SU-DHL-6 (cell line): ENCODE data around the gene CFAP74.

ENCODE experiments used
- H2AFZ ChIP-seq: fragments of 200-600 bp; sonication (generic); 2 replicates; pipeline ENCODE4 v1.6.1; 2014; ENCODE audit warnings: low read depth, mild to moderate bottlenecking, moderate library complexity, mixed read lengths, antibody characterized with exemption, low read length; ENCODE audit not compliant: severe bottlenecking
- H3F3A ChIP-seq: fragments of 200-600 bp; shearing (Covaris generic); 2 replicates; pipeline ENCODE4 v1.6.0; 2016; ENCODE audit warnings: antibody characterized with exemption, mild to moderate bottlenecking; ENCODE audit not compliant: insufficient read depth
- H3K27ac ChIP-seq: fragments of 200-600 bp; sonication (generic); 2 replicates; pipeline ENCODE4 v1.5.1; 2016; ENCODE audit warnings: low read depth, mild to moderate bottlenecking, low read length, moderate library complexity, mixed read lengths
- H3K27me3 ChIP-seq: fragments of 200-600 bp; sonication (generic), shearing (Covaris generic); 2 replicates; pipeline ENCODE4 v1.6.0; 2014; ENCODE audit warnings: mild to moderate bottlenecking, low read length
- H3K36me3 ChIP-seq: fragments of 200-600 bp; sonication (generic); 2 replicates; pipeline ENCODE4 v1.6.1; 2014; ENCODE audit warnings: mild to moderate bottlenecking, low read length, mixed read lengths
- H3K4me2 ChIP-seq: fragments of 300-600, 200-600 bp; shearing (Covaris generic), sonication (generic); 2 replicates; pipeline ENCODE4 v1.6.0; 2014; ENCODE audit warnings: low read length, low read depth, mild to moderate bottlenecking; ENCODE audit not compliant: poor library complexity, severe bottlenecking
- H3K4me3 ChIP-seq: fragments of 200-600 bp; sonication (generic); 2 replicates; pipeline ENCODE4 v1.5.1; 2014; ENCODE audit warnings: antibody characterized with exemption, low read length, mild to moderate bottlenecking, mixed read lengths; ENCODE audit not compliant: insufficient read depth, poor library complexity, severe bottlenecking
- H3K79me2 ChIP-seq: fragments of 200-600 bp; sonication (generic); 2 replicates; pipeline ENCODE4 v1.6.1; 2014; ENCODE audit warnings: mild to moderate bottlenecking, low read length, moderate library complexity; ENCODE audit not compliant: insufficient read depth
- H3K9ac ChIP-seq: fragments of 200-600 bp; sonication (generic); 2 replicates; pipeline ENCODE4 v1.7.0; 2014; ENCODE audit warnings: mild to moderate bottlenecking, low read length
- H3K9me2 ChIP-seq: fragments of 200-600 bp; sonication (generic); replicated peaks from 2 replicates; pipeline ENCODE4 v1.6.1; 2014; ENCODE audit warnings: low read length; ENCODE audit not compliant: insufficient read depth
- H3K9me3 ChIP-seq: fragments of 200-600 bp; sonication (generic); 2 replicates; pipeline ENCODE4 v1.6.1; 2014; ENCODE audit warnings: low read length, mixed read lengths; ENCODE audit not compliant: insufficient read depth
- H4K20me1 ChIP-seq: fragments of 200-600 bp; sonication (generic); 2 replicates; pipeline ENCODE4 v1.6.1; 2014; ENCODE audit warnings: low read depth, mild to moderate bottlenecking, antibody characterized with exemption, low read length, moderate library complexity, mixed read lengths
- EZH2phosphoT487 ChIP-seq: fragments of 200-600 bp; sonication (generic), shearing (Covaris generic); conservative IDR thresholded peaks from 2 replicates; pipeline ENCODE4 v1.6.1; 2018; ENCODE audit warnings: mild to moderate bottlenecking, antibody characterized with exemption, low read length, moderate library complexity, mixed read lengths
- TF ChIP-seq, protein P1 (sequence below): fragments of 200-600 bp; sonication (generic); IDR thresholded peaks from one replicate; pipeline ENCODE4 v1.5.1; 2017; ENCODE audit warnings: antibody characterized with exemption, mild to moderate bottlenecking, low read length, moderate library complexity; ENCODE audit not compliant: insufficient read depth, poor library complexity, severe bottlenecking

Gene CFAP74

DNA sequence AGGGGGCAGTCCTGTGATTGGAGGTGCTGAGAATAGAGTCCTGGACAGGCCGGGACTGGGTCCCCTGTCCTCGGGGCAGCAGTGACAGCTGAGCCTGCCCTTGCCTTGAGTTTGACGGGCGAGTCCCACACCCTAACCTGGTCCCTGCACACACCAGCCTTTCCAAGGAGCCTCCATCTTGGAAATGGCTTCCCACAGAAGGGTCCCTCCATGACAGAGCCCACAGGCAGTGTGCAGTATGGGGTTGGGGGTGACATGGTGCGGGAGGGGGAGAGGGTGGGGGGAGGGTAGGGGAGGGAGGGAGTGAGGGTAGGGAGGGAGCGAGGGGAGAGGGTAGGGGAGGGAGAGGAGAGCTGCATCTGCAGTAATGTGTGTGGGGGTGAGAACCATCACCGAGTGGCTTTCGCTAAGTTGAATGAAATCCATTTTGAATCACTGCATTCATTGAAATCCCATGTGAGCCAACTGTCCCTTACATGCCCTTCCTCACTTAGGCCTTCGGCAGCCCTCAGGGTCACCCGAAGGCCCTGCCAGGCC, 74.4 kb downstream of the CFAP74 start:
- Histone ChIP-seq H3K79me2 (no peaks in the 10 kb centered on the region), H3F3A (no peaks in the 10 kb centered on the region), H3K27me3 (no peaks in the 10 kb centered on the region), H3K27ac (no peak overlapping the region), H2AFZ (no peak overlapping the region), H3K4me3 (no peak overlapping the region), H4K20me1 (no peaks in the 10 kb centered on the region), H3K9me2 (no peaks in the 10 kb centered on the region), H3K9me3 (peaks cover 4% of the 10 kb centered on the region; the same call in 1 of the 2 replicates), H3K4me2 (no peak overlapping the region), H3K9ac (no peak overlapping the region), H3K36me3 (no peaks in the 10 kb centered on the region)
- no peak for TF ChIP-seq EZH2phosphoT487
- TF ChIP-seq, protein P1, sequence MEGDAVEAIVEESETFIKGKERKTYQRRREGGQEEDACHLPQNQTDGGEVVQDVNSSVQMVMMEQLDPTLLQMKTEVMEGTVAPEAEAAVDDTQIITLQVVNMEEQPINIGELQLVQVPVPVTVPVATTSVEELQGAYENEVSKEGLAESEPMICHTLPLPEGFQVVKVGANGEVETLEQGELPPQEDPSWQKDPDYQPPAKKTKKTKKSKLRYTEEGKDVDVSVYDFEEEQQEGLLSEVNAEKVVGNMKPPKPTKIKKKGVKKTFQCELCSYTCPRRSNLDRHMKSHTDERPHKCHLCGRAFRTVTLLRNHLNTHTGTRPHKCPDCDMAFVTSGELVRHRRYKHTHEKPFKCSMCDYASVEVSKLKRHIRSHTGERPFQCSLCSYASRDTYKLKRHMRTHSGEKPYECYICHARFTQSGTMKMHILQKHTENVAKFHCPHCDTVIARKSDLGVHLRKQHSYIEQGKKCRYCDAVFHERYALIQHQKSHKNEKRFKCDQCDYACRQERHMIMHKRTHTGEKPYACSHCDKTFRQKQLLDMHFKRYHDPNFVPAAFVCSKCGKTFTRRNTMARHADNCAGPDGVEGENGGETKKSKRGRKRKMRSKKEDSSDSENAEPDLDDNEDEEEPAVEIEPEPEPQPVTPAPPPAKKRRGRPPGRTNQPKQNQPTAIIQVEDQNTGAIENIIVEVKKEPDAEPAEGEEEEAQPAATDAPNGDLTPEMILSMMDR: no peak

DNA sequence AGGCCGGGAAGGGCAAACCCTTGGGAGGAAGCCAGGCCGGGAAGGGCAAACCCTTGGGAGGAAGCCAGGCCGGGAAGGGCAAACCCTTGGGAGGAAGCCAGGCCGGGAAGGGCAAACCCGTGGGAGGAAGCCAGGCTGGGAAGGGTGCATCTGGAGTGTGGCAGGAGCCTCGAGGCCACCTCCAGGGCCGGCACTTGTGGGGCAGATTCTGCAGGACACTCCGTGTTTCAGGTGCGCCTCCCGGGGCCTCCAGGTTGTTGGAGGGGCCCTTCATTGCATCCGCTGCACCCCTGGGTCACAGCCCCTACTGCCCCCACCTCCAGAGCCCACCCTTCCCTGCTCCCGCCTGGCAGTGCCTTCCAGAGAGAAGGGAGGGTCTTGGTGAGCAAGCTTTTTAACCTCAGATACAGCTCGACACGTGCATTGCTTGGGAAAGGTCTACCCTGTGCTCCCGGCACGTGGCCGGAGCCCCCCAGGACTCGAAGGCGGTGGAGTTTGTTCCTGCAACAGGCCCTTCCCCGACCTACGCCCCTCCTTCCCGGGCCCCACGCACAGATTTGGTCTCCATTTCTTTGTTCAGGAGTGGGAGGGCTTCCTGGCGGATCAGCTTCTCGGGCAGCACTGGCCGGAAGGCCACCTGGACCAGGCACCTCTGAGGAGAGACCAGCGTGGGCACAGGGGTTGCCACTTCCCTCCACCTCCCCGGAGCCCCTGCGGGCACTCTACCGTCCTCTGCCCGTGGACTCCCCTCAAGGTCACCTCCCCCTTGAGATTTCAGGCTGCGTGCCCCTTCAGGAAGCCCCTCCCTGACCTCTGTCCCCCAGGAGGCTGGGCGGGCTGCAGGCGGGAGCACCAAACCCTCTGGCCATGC, 75.1 kb downstream of the CFAP74 start:
- H4K20me1 ChIP-seq: no peaks in the 10 kb centered on the region
- no peak overlapping the region for H3K9ac ChIP-seq
- H2AFZ ChIP-seq: no peak overlapping the region
- no peaks in the 10 kb centered on the region for H3K27me3 ChIP-seq
- H3K79me2 ChIP-seq: no peaks in the 10 kb centered on the region
- H3K36me3 ChIP-seq: no peaks in the 10 kb centered on the region
- no peaks in the 10 kb centered on the region for H3K9me2 ChIP-seq
- no peak overlapping the region for H3K4me2 ChIP-seq
- no peaks in the 10 kb centered on the region for H3K9me3 ChIP-seq
- no peak overlapping the region for H3K27ac ChIP-seq
- TF ChIP-seq EZH2phosphoT487: no peak
- TF ChIP-seq, protein P1: no peak
- no peak overlapping the region for H3K4me3 ChIP-seq
- no peaks in the 10 kb centered on the region for H3F3A ChIP-seq

DNA sequence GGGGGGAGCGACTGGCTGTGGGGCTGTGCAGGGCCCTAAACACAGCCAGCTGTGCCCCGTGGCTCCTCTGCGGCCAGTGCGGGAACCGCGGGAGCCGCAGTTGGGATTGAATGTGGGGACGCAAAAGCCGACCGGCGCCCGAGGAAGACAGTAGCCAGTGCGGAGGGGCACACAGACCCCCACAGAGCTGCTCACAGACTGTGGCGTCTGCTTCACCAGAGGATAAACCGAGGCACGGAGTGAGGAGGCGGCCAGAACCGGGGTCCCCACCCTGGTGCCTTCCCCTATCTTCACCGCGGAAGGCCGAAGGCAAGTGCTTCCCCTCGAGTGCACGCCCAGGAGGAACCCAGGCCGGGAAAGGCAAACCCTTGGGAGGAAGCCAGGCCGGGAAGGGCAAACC, 75.8 kb downstream of the CFAP74 start:
- no peaks in the 10 kb centered on the region for H3K27me3 ChIP-seq
- H3K79me2 ChIP-seq: no peaks in the 10 kb centered on the region
- H4K20me1 ChIP-seq: no peaks in the 10 kb centered on the region
- no peak for TF ChIP-seq EZH2phosphoT487
- TF ChIP-seq, protein P1: no peak
- no peaks in the 10 kb centered on the region for H3K36me3 ChIP-seq
- H2AFZ ChIP-seq: no peak overlapping the region
- no peaks in the 10 kb centered on the region for H3K9me2 ChIP-seq
- H3K9me3 ChIP-seq: no peaks in the 10 kb centered on the region
- no peak overlapping the region for H3K9ac ChIP-seq
- no peaks in the 10 kb centered on the region for H3F3A ChIP-seq
- no peak overlapping the region for H3K27ac ChIP-seq
- no peak overlapping the region for H3K4me2 ChIP-seq
- no peak overlapping the region for H3K4me3 ChIP-seq
